Right renal pelvis (tissue), 4 donors: ENCODE results near the gene KRT79. TPM values are rescaled to one million over a fixed set of nuclear protein-coding genes. Genes with fewer than 3 reads are reported as not detected.

Experiments used
- DNase-seq, 4 donors: peaks; one replicate each; pipeline ENCODE4 v3.0.0-alpha.2; 2013; ENCODE audit warnings: low read depth in 4 of 4, low spot score in 3 of 4, missing footprints in 1 of 4
- polyA plus RNA-seq, 4 donors: library from polyadenylated mRNA; unstranded; fragments of 120-200 nt; gene quantifications; one replicate each; pipeline ENCODE4 v1.2.1, GENCODE V29; 2013; ENCODE audit not compliant: insufficient read length in 4 of 4

The KRT79 gene
- polyA plus RNA-seq, 4 donors, result not detected

DNA sequence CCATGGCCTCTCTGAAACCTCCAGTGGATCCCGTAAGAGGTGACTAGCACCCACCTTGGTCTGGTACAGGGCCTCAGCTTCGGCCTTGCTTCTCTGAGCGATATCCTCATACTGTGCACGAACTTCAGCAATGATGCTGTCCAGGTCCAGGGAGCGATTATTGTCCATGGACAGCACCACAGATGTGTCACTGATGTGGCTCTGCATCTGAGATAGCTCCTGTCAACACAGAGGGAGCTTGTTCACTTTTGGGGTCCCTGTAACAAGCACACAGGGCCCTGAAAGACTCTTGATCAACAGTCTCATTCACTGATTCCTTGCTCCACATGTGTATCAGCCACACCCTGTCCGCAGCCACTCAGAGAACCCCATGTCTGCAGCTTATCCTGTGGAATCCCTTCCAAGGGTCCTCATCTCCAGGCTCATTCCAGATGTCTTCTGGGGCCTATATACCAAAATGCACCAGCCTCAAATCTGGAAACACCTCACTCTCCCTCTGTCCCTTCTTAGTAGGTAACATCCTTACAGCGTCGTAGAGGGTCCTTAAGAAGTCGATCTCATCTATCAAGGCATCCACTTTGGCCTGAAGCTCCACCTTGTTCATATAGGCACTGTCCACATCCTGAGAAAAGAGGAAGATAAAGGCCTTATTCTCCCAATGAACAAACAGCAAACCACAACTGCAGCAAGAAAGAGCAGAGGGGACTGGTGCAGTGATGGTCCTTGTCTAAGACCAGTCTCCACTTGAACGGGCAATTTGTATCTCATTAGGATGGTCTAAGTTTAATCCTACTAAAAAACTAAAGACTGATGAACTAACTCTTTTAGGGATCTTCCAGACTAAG is 41.7 kb downstream of the KRT79 start:
- DNase-seq, result no peak

DNA sequence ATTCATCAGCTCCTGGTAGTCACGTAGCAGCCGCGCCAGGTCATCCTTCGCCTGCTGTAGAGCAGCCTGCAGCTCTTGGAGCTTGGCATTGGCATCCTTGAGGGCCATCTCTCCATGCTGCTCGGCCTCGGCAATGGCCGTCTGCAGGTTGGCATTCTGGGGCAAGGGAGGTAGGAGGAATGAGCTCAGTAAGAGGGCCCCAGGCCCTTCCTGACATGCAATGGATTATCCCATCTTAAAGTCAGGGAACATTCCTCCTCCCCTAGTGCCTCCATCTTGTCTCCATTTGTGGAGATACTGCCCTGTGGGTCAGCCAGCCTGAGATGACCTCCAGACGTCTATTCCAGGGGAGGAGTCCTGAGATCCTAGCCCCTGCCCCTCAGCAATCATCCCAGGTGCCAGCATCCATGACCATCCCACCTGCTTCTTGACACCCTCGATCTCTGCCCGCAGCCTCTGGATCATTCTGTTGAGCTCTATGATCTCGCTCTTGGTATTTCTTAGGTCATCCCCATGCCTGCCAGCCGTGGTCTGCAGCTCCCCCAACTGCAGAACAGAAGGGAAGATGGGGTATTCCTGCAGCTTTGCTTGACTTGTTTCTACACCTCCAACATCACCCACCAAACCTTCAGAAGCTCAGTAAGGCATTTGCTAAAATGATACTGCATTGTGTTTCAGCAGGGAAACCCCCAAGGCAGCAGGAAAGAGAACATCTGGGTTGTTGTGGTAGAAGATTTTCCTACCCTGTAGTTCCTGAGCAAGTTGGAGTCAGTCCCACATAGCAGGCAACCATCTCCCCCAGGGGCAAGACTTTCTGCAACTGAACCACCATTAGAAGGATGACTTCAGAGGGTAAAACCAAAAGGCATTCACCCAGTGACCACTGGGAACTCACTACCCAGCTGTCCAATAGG is 42.6 kb downstream of the KRT79 start:
- DNase-seq, result no peak

GRCh38 chr12:52790427-52791270 is 43.5 kb downstream of the KRT79 start:
- DNase-seq, result no peak

DNA sequence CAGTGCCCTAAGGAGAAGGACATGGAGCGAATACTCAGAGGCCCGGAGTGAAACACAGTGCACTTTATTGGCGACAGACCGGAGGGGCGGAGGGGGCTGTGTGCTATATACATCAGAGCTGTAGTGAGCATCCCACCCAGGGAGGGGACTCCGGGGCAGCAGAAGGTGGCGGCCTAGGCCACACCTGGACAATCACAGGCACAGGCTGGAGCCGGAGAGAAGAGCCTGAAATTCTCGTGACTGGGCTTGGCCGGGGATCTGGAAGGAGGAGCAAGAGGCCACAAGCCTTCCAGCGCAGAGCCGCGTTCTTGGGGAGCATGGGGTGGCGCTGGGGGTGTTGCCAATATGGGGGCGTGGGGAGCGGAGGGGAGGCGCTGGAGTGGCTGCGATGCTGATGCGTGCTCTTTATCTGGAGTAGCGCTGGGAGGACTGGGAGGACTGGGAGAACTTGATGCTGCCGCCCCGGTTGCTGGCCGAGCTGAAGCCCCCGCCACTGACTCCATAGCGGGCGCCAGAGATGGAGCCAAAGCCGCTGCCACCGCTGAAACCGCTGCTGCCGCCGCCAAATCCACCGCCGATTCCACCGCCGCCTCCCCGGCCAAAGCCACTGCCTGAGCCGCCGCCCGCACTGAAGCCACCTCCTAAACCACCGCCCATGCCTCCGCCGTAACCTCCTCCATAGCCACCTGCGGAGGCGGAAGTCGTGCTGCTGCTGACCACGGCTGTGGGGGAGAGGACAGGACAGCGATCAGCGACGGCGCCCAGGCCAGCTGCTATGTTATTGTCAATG is 44.3 kb downstream of the KRT79 start:
- DNase-seq, result no peak

DNA sequence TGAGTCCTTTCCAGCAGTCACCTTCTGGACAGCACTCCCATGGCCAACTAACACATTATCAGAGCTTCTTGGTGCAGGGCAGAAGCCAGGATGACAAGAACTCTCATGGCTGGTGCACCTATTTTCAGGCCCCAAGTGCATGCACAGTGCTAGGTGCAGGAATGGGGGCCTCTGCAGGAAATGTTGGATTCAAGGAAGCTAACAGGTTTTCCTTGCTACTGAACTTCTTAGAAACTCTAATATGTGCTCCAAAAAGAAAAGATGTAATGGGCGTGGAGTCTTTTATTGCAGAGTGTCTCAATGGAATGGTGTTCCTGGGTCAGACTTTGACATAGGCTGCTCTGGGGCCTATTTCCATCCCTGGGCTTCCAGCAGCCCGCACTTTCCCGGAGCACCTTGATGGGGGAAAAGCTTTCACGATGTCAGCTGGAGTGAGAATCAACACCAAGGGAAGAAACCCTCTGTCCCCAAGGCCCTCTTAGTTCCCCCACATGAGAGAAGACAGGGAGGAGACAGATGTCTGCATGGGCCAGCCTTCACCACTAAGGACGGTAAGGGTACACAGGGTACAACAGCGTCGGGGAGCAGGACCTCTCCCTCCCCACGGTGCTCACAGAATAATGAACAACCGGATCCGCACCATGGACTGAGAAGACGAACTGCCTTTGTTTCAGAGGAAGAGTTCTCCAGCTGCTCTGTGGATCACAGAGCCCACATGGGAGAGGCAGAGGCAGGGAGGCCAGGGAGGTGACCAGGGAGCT is 45.1 kb downstream of the KRT79 start:
- no peak for DNase-seq

DNA sequence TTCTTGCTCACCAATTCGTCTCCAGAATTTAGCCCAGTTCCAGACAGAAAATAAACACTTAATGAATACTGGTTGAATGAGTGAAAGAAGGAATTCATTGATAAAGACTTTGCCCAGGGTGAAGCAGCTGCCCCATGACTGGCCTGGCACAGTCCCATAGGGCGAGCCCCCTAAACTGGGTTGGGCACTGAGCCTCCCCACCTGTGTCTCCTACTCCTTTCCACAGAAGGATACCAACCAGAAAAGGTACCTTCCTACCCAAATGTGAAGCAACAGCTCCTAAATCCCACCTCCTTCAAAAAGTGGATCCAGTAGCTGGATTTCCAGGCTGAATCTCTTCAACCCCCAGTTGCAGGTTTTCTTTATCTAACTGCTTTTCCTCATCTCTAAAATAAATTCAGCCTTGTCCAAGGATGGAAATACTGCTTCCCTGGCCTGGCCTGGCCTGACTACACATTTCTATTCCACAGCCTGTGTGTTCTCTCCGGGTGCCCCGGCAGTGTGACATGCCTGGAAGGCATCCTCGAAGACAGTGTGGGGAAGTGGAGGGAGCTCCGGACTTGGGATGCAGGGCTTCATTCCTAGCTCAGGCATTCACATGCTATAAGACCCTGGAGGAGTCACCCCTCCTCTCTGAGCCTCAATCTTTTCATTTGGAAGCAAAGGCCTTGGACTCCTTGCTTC is 45.8 kb downstream of the KRT79 start:
- no peak for DNase-seq

GRCh38 chr12:52787324-52788191 is 46.6 kb downstream of the KRT79 start:
- no peak for DNase-seq

GRCh38 chr12:52784909-52785308 is 49.2 kb downstream of the KRT79 start:
- DNase-seq, result no peak

- DNase-seq, result no peak
Observed at GRCh38 chr12:52783563-52784316, 50.4 kb downstream of the KRT79 start.

GRCh38 chr12:52782502-52782901 is 51.6 kb downstream of the KRT79 start:
- no peak for DNase-seq

- DNase-seq, result no peak
Observed at GRCh38 chr12:52781399-52782082, 52.6 kb downstream of the KRT79 start.

- no peak for DNase-seq
Observed at GRCh38 chr12:52779914-52780313, 54.2 kb downstream of the KRT79 start.

DNA sequence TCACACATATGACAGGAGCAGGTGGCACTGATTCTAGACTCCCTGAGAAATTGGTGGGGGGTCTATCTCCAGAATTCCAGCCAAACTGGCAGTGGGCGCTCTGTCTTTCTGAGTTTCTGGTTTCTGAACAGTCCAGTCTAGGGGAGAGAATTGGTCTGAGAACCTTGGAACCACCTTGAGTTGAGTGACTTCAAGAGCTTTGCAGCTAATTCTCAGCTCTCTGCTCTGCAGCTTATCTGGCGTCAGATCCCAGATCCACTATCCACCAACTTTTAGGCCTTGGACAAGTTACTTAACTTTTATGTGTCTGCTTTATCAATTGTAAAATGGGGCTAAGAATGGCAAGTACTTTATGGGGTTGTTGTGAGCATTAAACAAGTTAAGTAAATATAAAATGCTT is 55.3 kb downstream of the KRT79 start:
- DNase-seq, result no peak

DNA sequence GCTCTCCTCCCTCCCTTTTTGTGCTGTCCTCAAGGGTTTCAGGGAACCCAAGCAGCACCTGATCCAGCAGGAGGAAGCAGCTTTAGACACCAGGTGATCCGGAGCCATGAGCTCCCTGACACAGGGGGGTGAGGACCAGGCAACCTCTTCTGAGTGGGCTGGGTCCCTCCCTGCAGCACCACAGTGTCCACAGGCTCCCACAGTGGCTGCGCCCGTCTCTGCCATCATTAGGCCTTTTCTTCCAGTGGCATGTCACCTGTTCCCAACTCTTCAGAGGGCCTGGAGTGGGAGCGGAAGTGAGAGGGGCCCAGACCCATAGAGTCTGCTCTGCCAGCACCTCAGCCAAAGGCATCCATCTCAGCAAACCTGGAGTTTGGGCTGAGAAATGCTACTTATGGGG is 56.5 kb downstream of the KRT79 start:
- DNase-seq, result no peak

DNA sequence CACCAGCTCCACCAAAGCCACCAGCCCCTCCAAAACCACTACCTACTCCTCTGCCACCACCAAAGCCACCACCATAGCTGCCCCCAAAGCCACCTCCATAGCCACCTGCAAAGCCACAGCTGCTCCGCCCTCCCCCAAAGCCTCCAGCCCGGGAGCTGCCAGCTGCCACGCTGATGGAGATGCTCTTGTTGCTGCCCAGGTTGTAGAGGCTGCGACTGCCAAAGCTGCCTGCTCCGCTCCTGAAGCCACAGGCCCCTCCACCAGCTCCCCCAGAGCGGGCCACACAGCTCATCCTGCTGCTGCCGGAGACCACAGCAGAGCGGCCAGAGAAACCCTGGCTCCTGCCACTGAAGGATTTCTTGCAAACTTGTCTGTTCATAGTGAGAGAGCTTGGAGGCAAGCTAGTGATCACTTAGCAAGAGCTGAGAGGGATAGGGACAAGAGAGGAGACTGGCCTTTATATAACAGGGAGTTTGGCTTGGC is 57.2 kb downstream of the KRT79 start, which contains the start of gene KRT76:
Gene KRT76, minus strand, starts transcription at position 433 of the 483 bp plus-strand sequence. Its CDS starts 54 bp downstream, at position 379.
- no peak for DNase-seq

DNA sequence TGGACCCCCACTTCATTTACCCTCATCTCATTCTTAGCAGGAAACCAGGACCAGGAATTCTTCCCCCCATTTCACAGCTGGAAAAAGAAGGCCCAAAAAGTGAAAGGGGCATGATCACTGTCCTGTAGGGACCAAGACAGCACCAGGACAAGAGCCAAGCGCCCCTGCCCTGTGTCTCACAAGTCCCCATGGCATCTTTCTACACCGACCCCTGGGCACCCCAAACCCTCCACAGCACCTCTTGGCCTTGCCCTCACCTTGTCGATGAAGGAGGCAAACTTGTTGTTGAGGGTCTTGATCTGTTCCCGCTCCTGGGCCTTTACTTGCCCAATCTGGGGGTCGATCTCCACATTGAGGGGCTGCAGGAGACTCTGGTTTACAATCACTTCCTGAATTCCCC is 57.7 kb downstream of the KRT79 start:
- no peak for DNase-seq
